Prostate gland (tissue), 2 donors: Measurements from ENCODE around the gene UBL4A.

ENCODE experiments used
- CTCF ChIP-seq, 4 experiments: fragments of 200-600 bp in 2 of 4; fragments of 450-650 bp in 2 of 4; sonication (generic) in 2 of 4; IDR thresholded peaks; 1 replicate in 3 of 4; 2 replicates in 1 of 4; pipeline ENCODE4 v1.5.1; 2016 to 2019; ENCODE audit warnings: antibody characterized with exemption in 4 of 4, mild to moderate bottlenecking in 2 of 4, moderate library complexity in 2 of 4
- POLR2A ChIP-seq: fragments of 450-650 bp; IDR thresholded peaks from one replicate; pipeline ENCODE4 v1.6.1; 2016; ENCODE audit warnings: antibody characterized with exemption, mild to moderate bottlenecking

DNA sequence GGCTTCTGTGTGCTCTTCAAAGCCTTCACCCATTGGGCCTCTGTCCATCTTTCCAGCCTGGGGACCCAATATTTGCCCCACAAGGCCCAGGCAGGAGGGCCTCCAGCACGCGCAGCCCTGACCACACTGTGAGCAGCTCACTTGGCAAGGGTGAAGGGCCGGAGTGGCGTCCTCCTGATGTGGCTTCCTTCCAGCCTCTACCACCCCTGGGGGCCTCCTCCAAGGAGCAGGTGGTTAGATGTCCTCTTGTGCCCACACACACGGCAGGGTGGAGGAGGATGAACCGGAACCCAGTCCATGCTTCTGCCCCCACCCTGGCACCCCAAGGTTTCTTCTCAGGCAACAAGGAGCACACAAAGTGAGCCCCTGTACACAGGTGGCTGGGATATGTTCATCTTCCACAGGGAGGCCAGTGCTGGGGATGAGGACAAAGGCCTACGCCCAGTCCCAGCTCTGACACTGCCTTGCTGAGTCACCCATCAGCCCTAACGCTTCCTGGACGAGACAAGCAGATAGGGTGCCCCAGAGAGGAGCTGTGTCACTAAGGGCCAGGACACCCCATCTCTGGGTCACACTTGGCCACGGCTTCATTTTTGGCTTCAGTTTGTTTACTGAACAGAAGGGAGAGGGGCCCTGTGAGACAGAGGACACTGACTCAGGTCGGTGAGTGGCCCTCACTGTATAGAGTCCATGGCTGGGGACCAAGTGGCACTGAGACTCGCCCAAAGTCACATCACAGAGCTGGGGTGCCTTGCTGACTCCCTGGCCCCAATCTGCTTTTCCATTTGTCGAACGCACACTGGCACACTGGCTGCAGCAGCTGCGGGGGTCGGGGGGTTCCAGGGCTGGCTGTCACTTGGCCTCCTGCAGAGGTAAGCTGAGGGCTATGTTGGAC, 1.9 kb downstream of the UBL4A start:
- TF ChIP-seq CTCF (IDR thresholded peaks at IDR 0.05): no peak
- TF ChIP-seq POLR2A: no peak
